T-helper 17 cell (primary cell): ENCODE data around the gene DENND6A. TPM values are rescaled to one million over a fixed set of nuclear protein-coding genes. Genes with fewer than 3 reads are reported as not detected.

Source experiments
- ATAC-seq: fragments of 150-1000 bp; cut with Tn5 transposase; 2 replicates; pipeline ENCODE4 v1.10.0; 2021; ENCODE audit warnings: mild to moderate bottlenecking, moderate library complexity
- DNase-seq, 3 donors: peaks; one replicate each; pipeline versions ENCODE4 v3.0.0 to v3.0.0-alpha.2; 2020 to 2021
- H3K9me3 ChIP-seq: one replicate; pipeline ENCODE4 v1.7.0; 2013; ENCODE audit warnings: low read length, mild to moderate bottlenecking; ENCODE audit not compliant: control insufficient read depth, poor library complexity, severe bottlenecking
- H3K27ac Mint-ChIP-seq: one replicate; pipeline ENCODE4 v1.8.0; 2022; ENCODE audit warnings: mild to moderate bottlenecking, moderate library complexity, mixed read lengths
- H3K27me3 Mint-ChIP-seq: one replicate; pipeline ENCODE4 v1.8.0; 2022; ENCODE audit warnings: mixed read lengths
- H3K36me3 Mint-ChIP-seq: one replicate; pipeline ENCODE4 v1.8.0; 2022; ENCODE audit warnings: low read depth, mixed read lengths
- H3K4me1 Mint-ChIP-seq: one replicate; pipeline ENCODE4 v1.8.0; 2022; ENCODE audit warnings: mild to moderate bottlenecking, mixed read lengths
- H3K4me3 Mint-ChIP-seq: one replicate; pipeline ENCODE4 v1.8.0; 2022; ENCODE audit warnings: mild to moderate bottlenecking, moderate library complexity, mixed read lengths
- total RNA-seq, 4 donors: library from RNA in 2 of 4; stranded (reverse) in 2 of 4; gene quantifications; one replicate each; pipeline ENCODE4 v1.2.3 and lab custom pipeline; 2022 to 2026

DENND6A gene
- total RNA-seq, 2 donors from 2014 or later, result 38.9 to 49.7 TPM

GRCh38 chr3:57689367-57690053 is 3.4 kb downstream of the DENND6A start:
- Mint-ChIP-seq H3K27ac (peak overlapping the region; percentile 76), H3K27me3 (no peaks in the 10 kb centered on the region), H3K36me3 (no peaks in the 10 kb centered on the region), H3K4me1 (peaks cover 32% of the 10 kb centered on the region), H3K4me3 (peak overlapping the region; percentile 67)
- no peaks in the 10 kb centered on the region for H3K9me3 ChIP-seq
- DNase-seq (no peak), ATAC-seq (no peak)

GRCh38 chr3:57688291-57688690 is 4.6 kb downstream of the DENND6A start:
- H3K27me3 Mint-ChIP-seq, result no peaks in the 10 kb centered on the region
- DNase-seq, result no peak
- H3K4me1 Mint-ChIP-seq, result peaks cover 32% of the 10 kb centered on the region
- peak overlapping the region; percentile 77 for H3K27ac Mint-ChIP-seq
- ATAC-seq, result no peak
- peak overlapping the region; percentile 59 for H3K4me3 Mint-ChIP-seq
- no peaks in the 10 kb centered on the region for H3K9me3 ChIP-seq
- no peaks in the 10 kb centered on the region for H3K36me3 Mint-ChIP-seq

GRCh38 chr3:57683286-57683685 is 9.6 kb downstream of the DENND6A start:
- ATAC-seq, result no peak
- H3K36me3 Mint-ChIP-seq, result peaks cover 6% of the 10 kb centered on the region

GRCh38 chr3:57682284-57682683 is 10.6 kb downstream of the DENND6A start:
- no peaks in the 10 kb centered on the region for H3K9me3 ChIP-seq
- ATAC-seq (no peak), DNase-seq (no peak)
- Mint-ChIP-seq H3K36me3 (peaks cover 6% of the 10 kb centered on the region), H3K27ac (no peak overlapping the region), H3K27me3 (no peaks in the 10 kb centered on the region), H3K4me1 (peaks cover 55% of the 10 kb centered on the region), H3K4me3 (no peak overlapping the region)

More at GRCh38 chr3:57683286-57683685, 9.6 kb downstream of the DENND6A start:
- no peak for DNase-seq
- no peak overlapping the region for H3K27ac Mint-ChIP-seq
- H3K9me3 ChIP-seq, result no peaks in the 10 kb centered on the region
- peaks cover 52% of the 10 kb centered on the region for H3K4me1 Mint-ChIP-seq
- H3K27me3 Mint-ChIP-seq, result no peaks in the 10 kb centered on the region
- no peak overlapping the region for H3K4me3 Mint-ChIP-seq

- Mint-ChIP-seq H3K4me1 (peaks cover 49% of the 10 kb centered on the region), H3K4me3 (no peak overlapping the region), H3K27me3 (no peaks in the 10 kb centered on the region), H3K36me3 (peaks cover 6% of the 10 kb centered on the region), H3K27ac (no peak overlapping the region)
- ATAC-seq (no peak), DNase-seq (no peak)
- H3K9me3 ChIP-seq, result no peaks in the 10 kb centered on the region
Observed at GRCh38 chr3:57681691-57682090, 11.2 kb downstream of the DENND6A start.

GRCh38 chr3:57680046-57680445 is 12.8 kb downstream of the DENND6A start:
- no peak for DNase-seq
- Mint-ChIP-seq H3K27me3 (no peaks in the 10 kb centered on the region), H3K36me3 (peaks cover 6% of the 10 kb centered on the region), H3K4me3 (no peak overlapping the region), H3K27ac (no peak overlapping the region), H3K4me1 (peaks cover 43% of the 10 kb centered on the region)
- no peaks in the 10 kb centered on the region for H3K9me3 ChIP-seq
- ATAC-seq, result no peak

- H3K4me1 Mint-ChIP-seq, result peaks cover 36% of the 10 kb centered on the region
- no peak overlapping the region for H3K4me3 Mint-ChIP-seq
- DNase-seq (no peak), ATAC-seq (no peak)
- H3K36me3 Mint-ChIP-seq, result peaks cover 6% of the 10 kb centered on the region
- H3K27ac Mint-ChIP-seq, result no peak overlapping the region
- H3K9me3 ChIP-seq, result no peaks in the 10 kb centered on the region
- no peaks in the 10 kb centered on the region for H3K27me3 Mint-ChIP-seq
Observed at GRCh38 chr3:57675530-57675929, 17.3 kb downstream of the DENND6A start.

GRCh38 chr3:57673156-57673555 is 19.7 kb downstream of the DENND6A start:
- Mint-ChIP-seq H3K36me3 (peaks cover 2% of the 10 kb centered on the region), H3K27ac (no peak overlapping the region), H3K4me1 (peaks cover 19% of the 10 kb centered on the region), H3K4me3 (no peak overlapping the region), H3K27me3 (no peaks in the 10 kb centered on the region)
- DNase-seq, result no peak
- no peak for ATAC-seq
- no peaks in the 10 kb centered on the region for H3K9me3 ChIP-seq

GRCh38 chr3:57670543-57670942 is 22.3 kb downstream of the DENND6A start:
- no peak for DNase-seq
- peaks cover 2% of the 10 kb centered on the region for H3K36me3 Mint-ChIP-seq
- ATAC-seq, result no peak
- H3K4me1 Mint-ChIP-seq, result peaks cover 13% of the 10 kb centered on the region
- H3K9me3 ChIP-seq, result no peaks in the 10 kb centered on the region
- no peaks in the 10 kb centered on the region for H3K27me3 Mint-ChIP-seq
- H3K27ac Mint-ChIP-seq, result no peak overlapping the region
- no peak overlapping the region for H3K4me3 Mint-ChIP-seq

- Mint-ChIP-seq H3K27me3 (no peaks in the 10 kb centered on the region), H3K4me3 (no peak overlapping the region), H3K4me1 (peaks cover 10% of the 10 kb centered on the region), H3K36me3 (peaks cover 8% of the 10 kb centered on the region), H3K27ac (no peak overlapping the region)
- no peaks in the 10 kb centered on the region for H3K9me3 ChIP-seq
- no peak for ATAC-seq
- no peak for DNase-seq
Observed at GRCh38 chr3:57661404-57661803, 31.5 kb downstream of the DENND6A start.

- ATAC-seq (no peak), DNase-seq (no peak)
- peaks cover 8% of the 10 kb centered on the region for H3K36me3 Mint-ChIP-seq
- no peaks in the 10 kb centered on the region for H3K9me3 ChIP-seq
- peaks cover 10% of the 10 kb centered on the region for H3K4me1 Mint-ChIP-seq
- no peak overlapping the region for H3K4me3 Mint-ChIP-seq
- H3K27ac Mint-ChIP-seq, result peak overlapping the region; percentile 71
- no peaks in the 10 kb centered on the region for H3K27me3 Mint-ChIP-seq
Observed at GRCh38 chr3:57659806-57660439, 33.0 kb downstream of the DENND6A start.

GRCh38 chr3:57659004-57659673 is 33.7 kb downstream of the DENND6A start:
- Mint-ChIP-seq H3K4me3 (no peak overlapping the region), H3K27me3 (no peaks in the 10 kb centered on the region), H3K36me3 (peaks cover 3% of the 10 kb centered on the region), H3K27ac (peak overlapping the region; percentile 71), H3K4me1 (peaks cover 6% of the 10 kb centered on the region)
- ATAC-seq (no peak), DNase-seq (no peak)
- no peaks in the 10 kb centered on the region for H3K9me3 ChIP-seq

- Mint-ChIP-seq H3K27me3 (no peaks in the 10 kb centered on the region), H3K27ac (peak overlapping the region; percentile 71), H3K4me3 (no peak overlapping the region), H3K4me1 (peaks cover 6% of the 10 kb centered on the region), H3K36me3 (peaks cover 3% of the 10 kb centered on the region)
- DNase-seq, result no peak
- no peaks in the 10 kb centered on the region for H3K9me3 ChIP-seq
- ATAC-seq, result no peak
Observed at GRCh38 chr3:57658536-57658935, 34.3 kb downstream of the DENND6A start.
